Peyer's patch (tissue), 4 donors: Measurements from ENCODE around the gene RSPH3.

Experiments
- POLR2A ChIP-seq, 2 donors: fragments of 450-650 bp; IDR thresholded peaks; one replicate each; pipeline ENCODE4 v1.5.1; 2017; ENCODE audit warnings: antibody characterized with exemption in 2 of 2, mild to moderate bottlenecking in 2 of 2, moderate library complexity in 2 of 2
- TF ChIP-seq, protein P1 (sequence below), 6 experiments: fragments of 450-650 bp in 4 of 6; fragments of 200-600 bp in 2 of 6; sonication (generic) in 1 of 6; IDR thresholded peaks; one replicate each; pipeline ENCODE4 v1.5.1; 2017 to 2019; ENCODE audit warnings: antibody characterized with exemption in 6 of 6, mild to moderate bottlenecking in 3 of 6, moderate library complexity in 1 of 6

DNA sequence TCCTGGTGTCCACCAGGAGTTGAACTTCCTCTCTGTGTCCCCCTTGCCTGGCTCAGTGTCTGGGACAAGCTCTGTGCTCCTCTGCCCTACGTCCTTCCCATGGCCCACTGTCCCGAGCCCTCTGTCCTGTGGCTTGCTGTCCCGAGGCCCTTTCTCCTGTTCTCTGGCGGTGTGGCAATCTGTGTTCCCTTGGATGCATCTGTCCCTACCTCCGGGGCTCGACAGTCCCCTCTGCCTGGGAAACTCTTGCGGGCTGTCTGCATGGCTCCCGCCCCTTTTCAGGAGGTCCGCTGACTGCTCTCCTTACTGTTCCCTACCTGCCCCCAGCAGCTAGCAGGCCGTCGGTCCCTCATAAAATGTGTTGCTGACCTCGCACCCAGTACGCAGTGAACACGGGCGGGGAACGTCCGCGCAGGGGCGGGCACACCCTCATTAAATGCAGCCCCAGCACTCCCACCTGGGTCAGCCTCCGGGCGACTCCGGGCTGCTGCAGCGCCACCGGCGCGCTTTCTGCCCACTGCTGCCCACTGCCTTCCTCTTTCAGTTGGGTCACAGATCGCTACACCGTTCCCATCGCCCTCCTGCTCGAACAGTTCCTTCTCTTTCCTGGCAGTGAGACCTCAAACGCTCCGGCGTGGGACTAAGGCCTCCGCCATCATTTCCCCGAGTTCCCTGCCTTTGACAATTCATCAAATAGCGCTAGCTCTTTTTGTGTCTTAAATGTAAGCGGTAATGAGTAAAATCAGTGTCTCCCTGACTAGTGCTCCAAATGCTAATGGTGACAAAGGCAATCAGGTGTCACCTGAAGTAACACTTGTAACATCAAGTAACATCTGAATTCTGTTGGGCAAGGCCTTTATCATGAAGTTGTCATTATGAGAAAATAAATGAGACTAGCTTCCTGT lies 60.5 kb downstream of the RSPH3 start:
- TF ChIP-seq, protein P1, sequence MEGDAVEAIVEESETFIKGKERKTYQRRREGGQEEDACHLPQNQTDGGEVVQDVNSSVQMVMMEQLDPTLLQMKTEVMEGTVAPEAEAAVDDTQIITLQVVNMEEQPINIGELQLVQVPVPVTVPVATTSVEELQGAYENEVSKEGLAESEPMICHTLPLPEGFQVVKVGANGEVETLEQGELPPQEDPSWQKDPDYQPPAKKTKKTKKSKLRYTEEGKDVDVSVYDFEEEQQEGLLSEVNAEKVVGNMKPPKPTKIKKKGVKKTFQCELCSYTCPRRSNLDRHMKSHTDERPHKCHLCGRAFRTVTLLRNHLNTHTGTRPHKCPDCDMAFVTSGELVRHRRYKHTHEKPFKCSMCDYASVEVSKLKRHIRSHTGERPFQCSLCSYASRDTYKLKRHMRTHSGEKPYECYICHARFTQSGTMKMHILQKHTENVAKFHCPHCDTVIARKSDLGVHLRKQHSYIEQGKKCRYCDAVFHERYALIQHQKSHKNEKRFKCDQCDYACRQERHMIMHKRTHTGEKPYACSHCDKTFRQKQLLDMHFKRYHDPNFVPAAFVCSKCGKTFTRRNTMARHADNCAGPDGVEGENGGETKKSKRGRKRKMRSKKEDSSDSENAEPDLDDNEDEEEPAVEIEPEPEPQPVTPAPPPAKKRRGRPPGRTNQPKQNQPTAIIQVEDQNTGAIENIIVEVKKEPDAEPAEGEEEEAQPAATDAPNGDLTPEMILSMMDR (IDR thresholded peaks at IDR 0.05), result no peak
- TF ChIP-seq POLR2A (IDR thresholded peaks at IDR 0.05), result peak in 1 of 2 donors; percentile 24
